ENCODE results near the gene TIFAB.

The TIFAB gene

DNA sequence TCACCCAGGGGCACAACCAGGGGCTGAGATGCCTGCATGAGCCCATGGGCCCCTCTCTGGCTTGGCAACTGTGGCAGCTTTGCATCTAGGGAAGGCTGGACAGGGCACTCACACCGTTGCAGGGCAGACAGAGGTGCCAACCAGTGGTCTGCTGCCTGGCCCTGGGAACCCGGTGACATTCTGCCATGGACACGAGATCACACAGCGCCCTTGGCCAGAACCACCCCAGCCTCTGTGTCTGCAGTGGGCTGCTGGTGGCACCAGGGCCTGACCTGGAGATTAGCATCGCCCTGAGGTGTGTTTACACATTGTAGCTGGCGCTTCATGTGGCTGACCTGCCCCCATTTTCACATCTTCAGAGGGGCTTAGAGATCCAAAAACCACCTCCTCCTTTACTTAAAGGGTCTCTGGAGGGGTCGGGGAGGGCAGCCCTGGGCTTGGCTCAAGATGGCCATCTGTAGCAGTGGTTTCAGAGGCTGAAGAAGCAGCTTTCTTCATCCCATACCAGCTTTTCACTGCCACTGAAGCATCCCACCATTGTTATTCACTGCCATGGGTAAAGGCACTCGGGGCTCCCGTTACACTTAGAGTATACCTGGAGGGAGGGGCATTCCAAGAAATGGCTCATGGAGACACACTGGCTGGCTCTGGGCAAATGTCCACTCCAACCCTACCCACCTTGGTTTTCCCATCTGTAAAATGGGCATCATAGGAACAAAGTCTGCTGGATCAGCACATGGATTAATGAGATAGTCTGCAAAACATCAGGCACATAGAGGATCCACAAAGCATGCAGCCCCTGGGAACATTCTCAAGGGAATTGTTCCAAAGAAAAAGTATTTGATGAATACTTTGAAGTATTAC, 16.5 kb downstream of the TIFAB start:
- no peak for DNase-seq (ENCODE audit: low read depth, low spot score)

DNA sequence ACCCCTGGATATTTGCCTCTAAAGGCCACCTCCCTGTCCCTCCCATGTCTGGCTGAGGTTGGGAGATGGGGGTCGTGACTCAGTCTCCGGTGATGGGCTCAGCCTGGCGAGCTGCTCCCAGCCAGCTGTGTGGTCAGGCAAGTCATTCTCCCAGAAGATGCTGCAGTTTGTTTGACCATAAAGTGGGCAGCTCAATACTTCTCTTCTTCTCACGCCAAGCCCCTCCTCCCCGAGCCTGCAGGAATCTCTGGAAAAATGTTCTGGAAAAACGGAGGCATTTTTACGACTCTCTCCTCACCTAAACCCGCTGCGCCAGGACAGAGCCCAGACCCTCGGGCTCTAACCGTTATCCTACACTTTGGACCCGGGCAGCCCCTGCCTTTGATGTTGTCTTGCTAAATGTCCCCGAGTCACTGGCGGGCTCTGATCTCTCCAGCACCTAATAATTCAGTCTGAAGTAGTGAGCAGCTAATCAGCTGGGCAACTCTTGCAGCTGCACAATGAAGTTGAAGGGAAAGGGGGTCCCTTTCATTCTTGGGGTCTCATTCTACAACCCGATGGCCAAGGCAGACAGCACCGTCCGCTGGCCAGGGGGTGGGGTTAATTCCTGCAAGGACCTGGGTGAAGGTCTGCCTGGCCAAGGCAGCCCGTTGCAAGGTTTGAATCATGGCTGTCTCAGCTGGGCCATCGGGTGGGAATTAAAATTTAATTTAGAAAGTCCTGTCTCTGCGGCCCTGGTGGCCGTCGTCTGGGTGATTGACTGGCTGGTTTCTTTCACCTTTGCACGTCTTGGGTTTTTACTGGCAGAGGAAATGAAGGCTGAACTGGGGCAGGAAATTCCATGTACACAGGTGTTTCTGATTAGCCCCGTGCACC, 17.3 kb downstream of the TIFAB start:
- TF ChIP-seq, protein P1, sequence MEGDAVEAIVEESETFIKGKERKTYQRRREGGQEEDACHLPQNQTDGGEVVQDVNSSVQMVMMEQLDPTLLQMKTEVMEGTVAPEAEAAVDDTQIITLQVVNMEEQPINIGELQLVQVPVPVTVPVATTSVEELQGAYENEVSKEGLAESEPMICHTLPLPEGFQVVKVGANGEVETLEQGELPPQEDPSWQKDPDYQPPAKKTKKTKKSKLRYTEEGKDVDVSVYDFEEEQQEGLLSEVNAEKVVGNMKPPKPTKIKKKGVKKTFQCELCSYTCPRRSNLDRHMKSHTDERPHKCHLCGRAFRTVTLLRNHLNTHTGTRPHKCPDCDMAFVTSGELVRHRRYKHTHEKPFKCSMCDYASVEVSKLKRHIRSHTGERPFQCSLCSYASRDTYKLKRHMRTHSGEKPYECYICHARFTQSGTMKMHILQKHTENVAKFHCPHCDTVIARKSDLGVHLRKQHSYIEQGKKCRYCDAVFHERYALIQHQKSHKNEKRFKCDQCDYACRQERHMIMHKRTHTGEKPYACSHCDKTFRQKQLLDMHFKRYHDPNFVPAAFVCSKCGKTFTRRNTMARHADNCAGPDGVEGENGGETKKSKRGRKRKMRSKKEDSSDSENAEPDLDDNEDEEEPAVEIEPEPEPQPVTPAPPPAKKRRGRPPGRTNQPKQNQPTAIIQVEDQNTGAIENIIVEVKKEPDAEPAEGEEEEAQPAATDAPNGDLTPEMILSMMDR (IDR thresholded peaks at IDR 0.05; ENCODE audit: low read depth, low read length), result no peak
- no peak overlapping the region for H3K4me3 ChIP-seq (ENCODE audit: low read depth, low read length)
- DNase-seq (ENCODE audit: low read depth, low spot score), result no peak
- in situ Hi-C loops (cut with HindIII; ENCODE audit: low sequenced_read_pairs), result no loop called here

More for the DNA sequence above, 16.5 kb downstream of the TIFAB start:
- TF ChIP-seq, protein P1 (IDR thresholded peaks at IDR 0.05; ENCODE audit: low read depth, low read length), result no peak
- H3K4me3 ChIP-seq (ENCODE audit: low read depth, low read length), result no peak overlapping the region
- in situ Hi-C loops (cut with HindIII; ENCODE audit: low sequenced_read_pairs), result no loop called here

DNA sequence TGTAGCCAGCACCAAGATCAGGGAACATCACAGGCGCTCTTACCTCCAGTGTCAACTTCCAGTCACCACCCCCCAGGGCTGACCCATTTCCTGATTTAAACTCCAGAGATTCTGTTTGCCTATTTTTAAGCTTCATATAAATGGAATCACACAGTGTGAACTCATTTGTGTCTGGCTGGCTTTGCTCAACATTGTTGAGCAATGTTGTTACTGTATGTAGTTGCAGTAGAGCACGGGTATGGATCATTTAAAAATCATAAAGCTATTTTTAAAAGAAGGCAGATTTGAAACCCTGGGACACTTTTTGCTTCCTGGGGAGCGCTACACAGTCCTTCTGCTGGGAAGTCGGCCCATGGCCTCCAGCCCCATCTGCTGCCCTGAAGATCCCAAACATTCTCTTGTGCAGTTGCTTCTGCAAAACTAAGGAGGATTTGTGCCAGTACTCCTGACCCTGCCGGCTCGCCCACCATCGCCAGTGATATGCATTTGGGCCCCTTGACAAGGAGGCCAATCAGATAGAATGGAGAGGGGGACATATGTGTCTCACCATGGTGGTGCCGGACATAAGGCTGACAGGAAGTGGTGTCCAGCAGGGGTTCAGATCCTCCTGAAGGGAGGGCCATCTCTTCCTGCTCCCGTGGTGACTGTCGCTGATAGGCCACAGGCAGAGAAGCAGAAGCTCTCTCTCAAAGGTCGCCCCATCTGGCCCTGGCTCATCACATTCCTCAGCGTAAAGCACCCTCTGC, 18.3 kb downstream of the TIFAB start:
- H3K4me3 ChIP-seq (ENCODE audit: low read depth, low read length), result no peak overlapping the region
- DNase-seq (ENCODE audit: low read depth, low spot score), result no peak
- TF ChIP-seq, protein P1 (IDR thresholded peaks at IDR 0.05; ENCODE audit: low read depth, low read length), result no peak
- in situ Hi-C loops (cut with HindIII; ENCODE audit: low sequenced_read_pairs), result no loop called here

DNA sequence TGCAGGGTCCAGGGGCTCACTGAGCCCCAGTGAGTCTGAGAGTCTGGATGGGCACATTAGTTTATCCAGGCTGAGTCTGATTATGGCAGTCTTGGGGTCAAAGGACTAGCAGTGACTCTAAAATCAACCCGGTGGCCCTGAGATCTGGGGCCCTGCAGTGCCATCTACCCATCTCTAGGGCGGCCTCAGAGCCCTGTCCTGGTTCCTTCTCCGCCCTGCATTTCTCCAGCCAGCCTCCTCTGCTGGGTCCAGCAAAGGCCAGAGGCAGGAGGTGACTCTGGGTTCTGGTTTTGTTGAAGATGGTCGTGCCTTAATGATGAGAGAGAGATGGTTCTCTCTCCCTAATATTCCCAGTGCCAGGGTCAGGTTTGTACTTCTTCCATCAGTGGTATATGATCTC, 20.0 kb downstream of the TIFAB start:
- DNase-seq (ENCODE audit: low read depth, low spot score), result no peak
- TF ChIP-seq, protein P1 (IDR thresholded peaks at IDR 0.05; ENCODE audit: low read depth, low read length), result no peak
- no peak overlapping the region for H3K4me3 ChIP-seq (ENCODE audit: low read depth, low read length)
- in situ Hi-C loops (cut with HindIII; ENCODE audit: low sequenced_read_pairs), result no loop called here

DNA sequence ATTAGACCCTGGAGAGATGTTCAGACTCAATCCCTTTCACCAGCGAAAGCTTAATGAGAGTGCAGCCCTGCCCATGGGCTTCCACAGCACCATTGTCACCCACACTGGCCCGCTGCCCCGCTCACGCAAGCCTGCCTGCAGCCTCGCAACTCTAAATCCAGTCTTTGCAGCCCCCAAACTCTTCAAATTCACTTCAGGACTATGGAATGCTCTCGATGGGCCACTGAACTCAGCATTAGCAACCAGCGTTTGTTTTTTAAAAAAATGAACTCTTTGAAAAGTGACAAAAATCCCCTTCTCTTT, 22.1 kb downstream of the TIFAB start:
- H3K4me3 ChIP-seq (ENCODE audit: low read depth, low read length), result no peak overlapping the region
- TF ChIP-seq, protein P1 (IDR thresholded peaks at IDR 0.05; ENCODE audit: low read depth, low read length), result no peak
- no peak for DNase-seq (ENCODE audit: low read depth, low spot score)
- in situ Hi-C loops (cut with HindIII; ENCODE audit: low sequenced_read_pairs), result no loop called here

Measured in astrocyte of the spinal cord (primary cell).